ENCODE results near the gene UGT1A8.
A peak's percentile ranks its signal among the peaks of the same experiment; 100 is the strongest.
"Not testable (repeated sequence)": the region's sequence is repeated elsewhere in the genome, so short reads cannot be mapped to it uniquely, and the experiment has no call there.

The UGT1A8 gene

DNA sequence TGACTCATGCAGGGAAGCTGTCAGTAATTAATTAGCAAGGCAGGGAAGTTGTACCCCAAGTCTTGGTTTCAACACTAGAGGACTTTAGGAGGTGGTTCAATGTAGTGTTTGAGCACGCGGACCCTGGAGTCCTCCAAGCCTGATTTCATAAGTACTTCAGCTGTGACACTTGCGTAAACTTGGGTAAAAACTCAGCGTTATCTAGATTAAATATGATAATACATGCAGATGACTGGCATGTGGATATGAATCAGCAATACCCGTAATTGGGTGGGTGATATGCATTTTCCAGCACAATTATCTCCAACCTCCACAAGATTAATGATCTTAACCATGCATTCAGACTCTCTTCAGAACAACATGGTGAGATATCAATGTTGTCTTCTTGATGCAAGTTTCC lies 69.5 kb downstream of the UGT1A8 start:
- no peak for DNase-seq (ENCODE audit: low spot score)

DNA sequence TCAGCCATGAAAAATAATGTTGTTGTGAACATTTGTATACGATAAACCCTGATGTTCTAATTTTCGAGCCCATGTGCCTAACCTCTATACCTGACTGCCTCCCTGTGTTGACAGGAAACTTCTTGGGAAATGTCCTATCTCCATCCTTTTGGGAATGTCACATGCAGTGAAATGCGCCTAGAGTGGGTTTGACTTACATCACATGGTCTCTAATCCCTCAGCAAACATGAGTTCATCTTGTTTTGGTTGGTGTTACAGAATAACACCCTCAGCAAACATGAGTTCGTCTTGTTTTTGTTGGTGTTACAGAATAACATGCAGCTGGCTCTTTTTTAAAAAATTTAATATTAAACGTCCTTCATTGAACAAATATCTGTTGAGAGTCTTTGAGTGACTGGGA lies 70.9 kb downstream of the UGT1A8 start:
- no peak for DNase-seq (ENCODE audit: low spot score)

DNA sequence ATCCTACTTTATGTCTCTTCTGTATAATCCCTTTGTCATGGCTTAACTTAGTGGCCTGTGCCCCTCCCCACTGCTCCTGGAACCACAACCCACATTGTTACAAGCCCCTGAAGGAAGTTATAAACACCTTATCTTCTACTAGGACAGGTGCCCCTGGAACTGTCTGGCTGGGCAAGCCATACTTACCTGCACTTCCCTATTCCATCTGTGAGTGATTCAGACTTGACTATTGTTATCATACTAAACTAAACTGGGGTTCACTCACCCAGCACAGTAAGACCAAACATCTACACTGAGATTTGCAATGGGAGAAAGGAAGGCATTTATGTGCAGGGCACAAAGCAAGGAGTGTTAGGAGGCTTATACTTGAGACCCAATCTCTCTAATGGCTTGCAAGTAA lies 71.6 kb downstream of the UGT1A8 start:
- no peak for DNase-seq (ENCODE audit: low spot score)

DNA sequence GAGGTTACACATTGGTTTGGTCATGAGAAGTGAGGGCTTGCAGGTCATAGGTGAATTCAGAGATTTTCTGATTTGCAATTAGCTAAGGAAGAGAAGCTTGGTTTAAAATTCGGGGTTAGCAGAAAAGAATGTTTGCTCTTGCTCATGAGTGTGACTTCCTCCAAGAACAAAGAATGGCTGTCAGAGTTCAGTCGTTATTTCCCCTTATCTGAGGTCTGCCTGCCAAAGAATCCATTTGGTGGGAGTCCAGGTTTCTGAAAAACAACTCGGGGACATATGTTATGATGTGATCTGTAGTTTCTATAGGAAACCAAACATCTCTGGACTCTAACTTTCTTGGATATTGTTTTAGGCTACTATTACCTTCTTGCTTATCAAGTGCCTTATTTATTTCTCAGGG lies 72.1 kb downstream of the UGT1A8 start:
- DNase-seq (ENCODE audit: low spot score): no peak

DNA sequence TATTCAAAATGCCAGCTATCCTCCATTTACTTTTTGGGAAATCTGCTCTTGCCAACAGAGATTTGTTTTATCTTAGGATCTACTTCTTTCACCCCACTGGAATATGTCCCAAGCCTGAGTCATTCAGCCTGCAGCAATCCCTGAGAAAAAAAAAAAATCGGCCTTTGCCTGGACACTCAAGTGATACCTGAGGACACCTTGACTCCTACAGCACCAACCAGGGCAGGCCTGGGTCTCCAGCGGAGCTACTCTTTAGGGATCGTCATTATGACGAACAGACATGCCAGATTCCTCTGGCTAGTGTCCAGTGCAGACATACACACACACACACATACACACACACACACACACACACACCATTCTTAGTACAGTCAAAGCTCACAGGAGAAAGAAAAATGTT lies 73.0 kb downstream of the UGT1A8 start:
- DNase-seq (ENCODE audit: low spot score): no peak

DNA sequence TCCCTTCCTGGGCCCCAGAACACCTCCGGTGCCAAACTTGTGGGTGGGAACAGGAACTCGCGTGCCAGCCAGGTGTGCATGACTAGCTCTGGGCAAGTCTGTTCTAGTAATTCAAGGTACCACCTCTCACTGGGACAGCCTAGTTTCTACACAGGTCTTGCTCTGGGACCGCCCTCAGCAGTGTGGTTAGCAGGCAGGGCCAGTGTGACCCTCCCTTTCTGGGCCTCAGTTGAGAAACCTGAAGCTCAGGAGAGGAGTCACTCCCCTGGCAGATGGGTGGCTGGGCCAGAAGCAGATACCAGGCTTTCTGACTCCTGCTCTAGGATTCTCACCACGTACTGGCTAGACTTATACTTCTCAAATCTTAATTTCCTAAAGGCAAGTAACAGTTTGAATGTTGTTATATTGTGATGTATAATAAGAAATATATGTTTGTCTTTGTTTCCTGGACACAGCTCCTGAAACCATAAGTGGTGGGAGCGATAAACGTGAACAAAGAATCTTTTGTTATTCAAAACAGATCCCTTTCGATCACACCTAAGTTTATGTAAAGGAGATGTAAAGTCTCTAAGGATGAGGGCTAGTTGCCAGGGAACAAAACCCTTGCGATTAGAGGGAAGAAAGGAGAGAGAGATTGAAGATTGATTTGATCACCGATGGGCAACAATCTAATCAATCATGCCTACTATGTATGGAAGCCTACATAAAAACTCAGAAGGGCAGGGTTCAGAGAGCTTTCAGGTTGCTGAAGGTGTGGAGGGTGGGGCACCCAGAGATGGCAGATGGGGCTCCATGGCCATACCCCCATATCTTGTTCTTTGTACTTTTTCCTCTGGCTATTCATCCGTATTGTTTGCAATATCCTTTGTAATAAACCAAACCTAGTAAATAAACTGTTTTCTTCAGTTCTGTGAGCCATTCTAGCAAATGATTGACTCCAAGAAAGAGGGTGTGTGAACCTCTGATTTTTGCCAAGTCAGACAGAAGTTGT lies 74.3 kb downstream of the UGT1A8 start:
- DNase-seq (ENCODE audit: low spot score): peak; percentile 58

DNA sequence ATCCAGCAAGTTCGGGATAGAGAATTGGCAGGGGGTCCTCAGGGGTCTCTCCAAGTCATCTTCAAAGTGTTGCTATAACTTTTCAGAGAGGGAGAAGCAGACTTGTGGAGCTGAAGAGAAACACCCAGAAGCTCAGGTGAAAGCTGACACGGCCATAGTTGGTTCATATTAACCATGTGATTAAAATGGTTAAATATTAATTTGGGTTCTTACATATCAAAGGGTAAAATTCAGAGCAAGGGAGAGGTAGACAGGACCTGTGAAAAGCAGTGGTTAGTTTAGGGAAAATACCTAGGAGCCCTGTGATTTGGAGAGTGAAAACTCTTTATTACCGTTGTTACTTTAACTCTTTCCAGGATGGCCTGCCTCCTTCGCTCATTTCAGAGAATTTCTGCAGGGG lies 75.2 kb downstream of the UGT1A8 start, which contains the start of gene UGT1A6:
TSS of gene UGT1A6 (plus strand) at position 243 of the 400 bp plus-strand sequence. CDS start at position 358, 115 bp downstream.
- peak; percentile 37 for DNase-seq (ENCODE audit: low spot score)

DNA sequence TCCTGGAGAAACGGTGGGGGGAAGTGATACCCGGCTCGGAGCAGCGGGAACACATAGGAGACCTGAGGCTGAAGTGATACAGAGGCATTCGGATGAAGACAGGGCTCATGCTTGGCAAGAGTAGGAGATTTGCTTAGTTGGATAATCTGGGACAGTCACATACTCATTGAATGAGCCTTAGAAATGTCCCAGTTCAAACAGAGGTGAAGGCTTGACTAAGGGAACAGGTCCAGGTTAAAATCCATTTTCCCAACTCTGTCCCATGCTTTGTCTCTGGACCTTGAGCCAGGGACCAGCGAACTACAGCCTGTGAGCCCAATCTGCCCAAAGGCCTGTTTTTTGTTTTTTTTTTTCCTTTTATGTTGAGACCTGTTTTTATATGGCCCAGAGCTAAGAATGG lies 76.5 kb downstream of the UGT1A8 start:
- no peak for DNase-seq (ENCODE audit: low spot score)

DNA sequence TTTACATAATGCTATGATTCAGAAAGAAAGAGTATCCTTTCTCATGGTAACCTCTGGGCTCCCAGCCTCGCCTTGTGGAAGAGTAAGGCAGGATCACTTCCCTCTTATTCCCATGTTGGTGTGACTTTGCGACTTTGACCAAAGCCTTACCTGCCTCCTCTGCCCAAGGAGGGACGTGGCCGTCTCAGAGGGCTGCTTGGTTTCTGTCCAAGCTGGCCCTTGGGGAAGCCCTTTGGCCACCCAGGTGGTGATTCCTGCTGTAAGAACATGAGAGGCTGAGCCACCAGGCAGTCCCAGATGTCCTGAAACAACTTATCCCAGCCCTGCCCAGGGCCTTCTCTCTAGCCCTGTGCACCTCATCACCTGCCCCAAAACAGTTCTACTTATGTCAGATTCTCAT lies 81.3 kb downstream of the UGT1A8 start:
- DNase-seq (ENCODE audit: low spot score): no peak

DNA sequence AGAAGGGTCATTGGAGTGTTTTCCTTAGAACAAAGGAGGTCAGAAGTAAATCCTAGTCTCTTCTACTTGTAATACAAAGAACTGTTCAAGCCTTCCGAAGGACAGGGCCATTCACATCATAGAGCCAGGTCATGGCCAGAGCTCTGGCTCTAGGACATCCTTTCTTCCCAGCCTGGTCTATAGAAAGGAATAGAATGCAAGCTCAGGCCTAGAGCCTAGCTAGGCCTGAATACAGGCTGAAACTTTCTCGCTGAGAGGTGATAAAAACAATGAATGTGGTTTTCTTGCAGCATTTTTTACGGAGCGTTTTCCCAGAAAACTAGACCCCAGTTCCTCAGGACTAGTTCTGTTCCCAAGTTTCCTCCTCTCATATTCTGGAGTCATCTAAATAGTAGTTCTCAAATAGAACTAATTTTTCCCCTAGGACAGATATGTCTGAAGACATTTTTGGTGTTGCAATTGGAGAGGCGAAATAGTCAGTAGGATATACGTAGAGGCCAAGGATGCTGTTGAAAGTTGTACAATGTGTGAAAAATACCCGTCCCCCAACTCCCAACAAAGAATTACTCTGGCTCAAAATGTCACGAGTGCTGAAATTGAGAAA lies 82.1 kb downstream of the UGT1A8 start:
- DNase-seq (ENCODE audit: low spot score): no peak

DNA sequence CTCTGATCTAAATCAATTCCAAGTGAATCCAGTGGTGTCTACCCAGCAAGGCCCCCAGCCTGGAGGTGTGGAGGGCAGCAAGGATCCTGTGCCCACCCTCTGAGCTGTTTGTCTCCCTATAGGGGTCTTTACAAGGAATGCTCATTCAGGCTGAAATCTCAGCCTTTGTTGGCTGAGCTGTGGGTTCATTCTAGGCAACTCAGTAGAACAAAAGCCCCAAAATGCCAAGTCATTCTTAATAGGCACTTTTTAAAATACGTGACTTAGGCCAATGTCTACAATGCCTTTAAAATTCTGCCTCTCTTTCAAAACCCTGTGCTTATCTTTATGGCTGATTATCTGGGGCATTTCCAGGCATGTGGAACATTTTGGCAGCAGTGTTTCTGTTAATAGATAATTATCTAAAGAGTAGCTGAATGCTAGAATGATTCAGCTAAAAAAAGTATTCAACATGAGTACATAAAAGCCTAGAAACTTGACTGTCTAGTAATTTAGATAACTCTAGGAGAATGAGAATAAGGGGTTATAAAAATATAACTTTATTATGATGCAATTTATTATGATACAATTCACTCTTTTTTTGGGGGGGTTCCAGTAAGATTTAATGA lies 82.7 kb downstream of the UGT1A8 start:
- no peak for DNase-seq (ENCODE audit: low spot score)

DNA sequence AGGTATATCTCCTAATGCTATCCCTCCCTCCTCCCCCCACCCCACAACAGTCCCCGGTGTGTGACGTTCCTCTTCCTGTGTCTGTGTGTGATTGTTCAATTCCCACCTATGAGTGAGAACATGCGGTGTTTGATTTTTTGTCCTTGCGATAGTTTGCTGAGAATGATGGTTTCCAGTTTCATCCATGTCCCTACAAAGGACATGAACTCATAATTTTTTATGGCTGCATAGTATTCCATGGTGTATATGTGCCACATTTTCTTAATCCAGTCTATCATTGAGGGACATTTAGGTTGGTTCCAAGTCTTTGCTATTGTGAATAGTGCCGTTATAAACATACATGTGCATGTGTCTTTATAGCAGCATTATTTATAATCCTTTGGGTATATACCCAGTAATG lies 83.4 kb downstream of the UGT1A8 start:
- not testable (repeated sequence) for DNase-seq (ENCODE audit: low spot score)

DNA sequence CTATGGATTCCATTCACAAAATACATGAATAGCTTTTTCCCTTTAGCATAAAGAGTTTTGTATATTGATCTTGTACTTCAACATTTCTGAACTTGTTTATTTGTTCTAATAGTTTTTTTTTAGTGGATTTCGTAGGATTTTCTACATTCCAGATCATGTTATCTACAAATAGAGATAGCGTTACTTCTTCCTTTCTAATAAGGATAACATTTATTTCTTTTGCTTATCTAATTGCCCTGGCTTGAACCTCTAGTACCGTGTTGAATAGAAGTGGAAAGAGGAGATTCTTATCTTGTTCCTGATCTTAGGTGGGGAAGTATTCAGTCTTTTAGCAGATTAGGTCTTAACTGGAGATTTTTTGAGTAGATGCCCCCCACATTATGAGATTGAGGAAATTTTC lies 84.8 kb downstream of the UGT1A8 start:
- no peak for DNase-seq (ENCODE audit: low spot score)

DNA sequence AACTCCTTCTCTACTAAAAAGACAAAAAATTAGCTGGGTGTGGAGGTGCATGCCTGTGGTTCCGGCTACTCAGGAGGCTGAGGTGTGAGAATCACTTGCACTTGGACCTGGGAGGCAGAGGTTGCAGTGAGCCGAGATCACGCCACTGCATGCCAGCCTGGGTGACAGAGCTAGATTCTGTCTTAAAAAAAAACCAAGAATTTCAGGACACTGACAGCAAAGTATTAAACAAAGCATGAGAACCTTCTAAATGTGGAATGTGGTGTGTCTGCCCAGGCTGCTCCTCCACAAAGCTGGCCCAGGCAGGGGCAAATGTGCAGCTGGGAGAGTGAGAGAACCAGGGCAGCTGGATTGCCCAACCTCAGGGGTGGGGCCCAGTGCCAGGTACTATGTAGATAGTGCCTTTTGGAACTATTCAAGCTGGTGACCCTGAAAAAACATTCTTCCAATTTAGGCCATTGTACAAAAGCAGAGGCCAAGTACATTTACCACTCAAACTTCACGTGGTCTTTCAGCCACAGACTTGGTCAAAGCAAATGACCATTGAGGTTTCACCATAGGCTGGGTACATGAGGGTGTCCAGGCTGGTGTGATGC lies 88.6 kb downstream of the UGT1A8 start:
- no peak for DNase-seq (ENCODE audit: low spot score)

DNA sequence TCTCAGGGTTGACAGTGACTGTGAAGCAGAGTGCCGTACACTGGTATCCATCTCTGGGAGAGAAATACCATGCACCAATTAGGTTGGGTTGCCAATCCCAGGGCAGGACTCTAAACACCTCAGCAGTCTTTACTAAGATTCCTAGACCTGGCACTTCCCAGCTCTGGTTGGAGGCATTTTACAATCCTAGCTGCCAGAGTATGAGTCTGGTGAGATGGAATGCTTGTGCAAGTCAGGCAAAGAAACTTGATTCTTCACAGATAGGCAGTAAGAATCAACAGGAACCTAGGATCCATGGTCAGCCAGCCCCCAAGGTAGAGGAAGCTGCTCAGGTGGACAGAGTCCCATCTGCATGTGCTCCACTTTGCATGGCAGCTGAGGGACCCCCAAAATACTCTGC lies 89.3 kb downstream of the UGT1A8 start:
- DNase-seq (ENCODE audit: low spot score): no peak

DNA sequence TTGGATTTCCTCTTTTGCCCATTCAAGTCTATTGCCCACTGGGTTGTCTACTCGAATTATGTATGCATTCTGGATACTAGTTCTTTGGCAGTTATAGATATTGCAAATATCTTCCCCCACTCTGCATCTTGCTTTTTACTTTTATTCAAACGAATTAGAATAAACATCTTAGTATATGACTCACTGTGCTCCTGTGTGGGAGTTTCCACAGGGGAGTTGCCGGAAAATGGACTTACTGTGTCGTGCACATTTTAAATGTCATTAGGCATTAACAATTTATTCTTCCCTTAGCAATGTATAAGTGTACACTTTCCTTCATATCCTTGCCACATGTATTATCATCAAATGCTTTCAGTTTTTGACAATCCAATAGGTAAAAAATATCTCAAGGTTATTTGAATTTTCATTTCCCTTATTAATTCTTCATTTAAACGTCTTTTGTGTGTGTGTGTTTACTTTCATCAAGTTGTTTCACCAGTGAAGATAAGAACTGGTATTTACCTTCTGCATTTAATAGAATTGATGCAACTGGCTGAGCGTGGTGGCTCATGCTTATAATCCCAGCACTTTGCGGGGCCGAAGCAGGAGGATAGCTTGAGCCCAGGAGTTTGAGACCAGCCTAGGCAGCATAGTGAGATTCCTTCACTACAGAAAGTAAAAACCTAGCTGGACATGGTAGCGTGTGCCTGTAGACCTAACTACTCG lies 90.7 kb downstream of the UGT1A8 start:
- no peak for DNase-seq (ENCODE audit: low spot score)

DNA sequence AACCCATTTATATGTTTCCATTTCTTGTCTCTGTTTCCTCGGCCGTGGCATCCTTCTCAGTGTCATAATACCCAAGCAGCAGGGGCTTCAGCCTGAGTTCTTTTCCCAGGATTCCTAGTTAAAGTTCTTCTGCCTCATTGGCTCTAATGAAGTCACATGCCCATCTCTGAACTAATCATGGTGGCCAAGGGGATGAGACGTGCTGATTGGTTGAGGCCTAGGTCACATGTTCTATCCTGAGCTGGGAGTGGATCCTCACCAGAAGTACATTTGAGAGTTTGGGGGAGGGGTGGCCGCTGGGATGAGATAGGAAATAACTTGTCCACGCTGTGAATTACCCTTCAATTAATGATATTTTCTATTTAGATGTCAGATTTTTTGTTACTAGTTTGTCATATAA lies 91.5 kb downstream of the UGT1A8 start:
- no peak for DNase-seq (ENCODE audit: low spot score)

DNA sequence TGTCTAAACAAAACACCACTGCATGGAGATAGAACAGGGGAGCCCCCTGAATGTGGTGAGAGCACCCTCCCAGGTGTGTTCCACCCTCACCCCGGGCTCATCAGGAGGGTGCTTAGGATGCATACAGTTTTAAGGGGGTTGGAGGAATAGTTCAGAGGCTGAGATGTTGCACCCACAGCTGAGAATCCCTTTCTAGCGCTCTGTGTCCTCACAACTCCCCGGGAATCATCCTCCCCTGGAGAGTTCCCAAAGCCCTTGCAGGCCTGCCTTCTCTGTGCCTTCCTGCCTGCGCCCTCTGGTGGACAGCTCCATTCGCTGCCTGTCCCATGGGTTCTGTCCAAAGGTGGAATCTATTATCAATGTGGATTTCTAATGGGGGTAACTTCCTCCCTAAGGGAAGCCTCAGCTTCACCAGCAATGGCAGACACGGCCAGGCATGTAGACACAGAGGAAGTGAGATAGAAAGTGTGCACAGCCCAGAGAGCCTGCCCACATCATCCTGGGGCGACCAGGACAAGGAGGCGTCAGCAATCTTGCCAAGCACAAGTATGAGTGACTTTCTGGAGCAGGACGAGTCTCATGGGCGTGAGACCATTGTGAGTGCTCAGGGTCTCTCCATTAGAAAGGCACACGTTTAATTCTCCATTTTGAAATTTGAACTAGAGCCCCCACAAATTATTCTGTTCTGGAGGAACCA lies 94.0 kb downstream of the UGT1A8 start:
- DNase-seq (ENCODE audit: low spot score): peak; percentile 59

DNA sequence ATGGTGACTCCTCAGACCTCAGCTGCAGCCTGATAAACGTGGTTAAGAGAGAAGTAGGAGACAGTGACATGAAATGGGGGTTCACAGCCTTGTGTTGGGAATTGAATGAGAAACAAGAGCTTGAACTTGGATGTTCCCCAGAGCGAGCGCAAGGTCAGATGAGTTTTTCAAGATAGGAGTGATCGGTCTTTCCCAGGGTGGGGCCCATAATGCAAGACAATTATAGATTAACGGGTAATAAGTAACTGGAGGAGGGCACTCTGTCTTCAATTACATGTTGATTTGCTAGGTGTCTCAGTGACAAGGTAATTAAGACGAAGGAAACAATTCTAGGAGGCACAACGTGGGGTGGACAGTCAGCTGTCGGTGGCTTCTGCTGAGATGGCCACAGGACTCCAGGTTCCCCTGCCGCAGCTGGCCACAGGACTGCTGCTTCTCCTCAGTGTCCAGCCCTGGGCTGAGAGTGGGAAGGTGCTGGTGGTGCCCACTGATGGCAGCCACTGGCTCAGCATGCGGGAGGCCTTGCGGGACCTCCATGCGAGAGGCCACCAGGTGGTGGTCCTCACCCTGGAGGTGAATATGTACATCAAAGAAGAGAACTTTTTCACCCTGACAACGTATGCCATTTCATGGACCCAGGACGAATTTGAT lies 95.3 kb downstream of the UGT1A8 start, which contains the start of gene UGT1A5:
TSS of gene UGT1A5 (plus strand) at position 297 of the 651 bp plus-strand sequence. CDS start at position 382, 85 bp downstream.
- no peak for DNase-seq (ENCODE audit: low spot score)

DNA sequence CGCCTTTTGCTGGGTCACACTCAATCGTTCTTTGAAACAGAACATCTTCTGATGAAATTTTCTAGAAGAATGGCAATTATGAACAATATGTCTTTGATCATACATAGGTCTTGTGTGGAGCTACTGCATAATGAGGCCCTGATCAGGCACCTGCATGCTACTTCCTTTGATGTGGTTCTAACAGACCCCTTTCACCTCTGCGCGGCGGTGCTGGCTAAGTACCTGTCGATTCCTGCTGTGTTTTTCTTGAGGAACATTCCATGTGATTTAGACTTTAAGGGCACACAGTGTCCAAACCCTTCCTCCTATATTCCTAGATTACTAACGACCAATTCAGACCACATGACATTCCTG lies 95.8 kb downstream of the UGT1A8 start:
- DNase-seq (ENCODE audit: low spot score): peak; percentile 89

DNA sequence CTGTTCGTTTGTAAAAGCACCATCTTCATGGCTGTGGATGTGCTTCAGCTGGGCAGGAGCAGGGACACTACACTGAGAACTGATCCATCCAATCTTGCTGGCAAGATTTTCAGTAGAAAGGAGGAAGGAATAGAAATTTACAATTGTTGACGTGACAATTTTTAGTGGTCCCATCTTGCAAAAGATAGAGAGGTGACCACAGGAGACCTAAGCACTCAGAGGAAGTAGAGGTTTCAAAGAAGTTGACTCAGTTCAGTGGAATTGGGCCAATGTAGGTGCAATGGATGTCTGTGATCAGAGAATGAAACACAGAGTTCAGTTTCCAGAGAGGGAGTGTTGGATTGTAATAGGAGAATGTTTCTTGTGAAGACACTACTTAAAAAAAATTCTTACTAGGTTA lies 96.7 kb downstream of the UGT1A8 start:
- peak; percentile 56 for DNase-seq (ENCODE audit: low spot score)

Measured in SW480 (cell line).